ENCODE data around the gene TMEM14A.

Gene TMEM14A

GRCh38 chr6:52718550-52718949 is 47.6 kb downstream of the TMEM14A start:
- no peak for DNase-seq (ENCODE audit: low spot score)
- no peak for TF ChIP-seq CTCF (IDR thresholded peaks at IDR 0.05; ENCODE audit: extremely low read depth, missing control alignments)

GRCh38 chr6:52720321-52720720 is 49.4 kb downstream of the TMEM14A start:
- DNase-seq (ENCODE audit: low spot score) = no peak
- TF ChIP-seq CTCF (IDR thresholded peaks at IDR 0.05; ENCODE audit: extremely low read depth, missing control alignments) = no peak

GRCh38 chr6:52724042-52724405 is 53.1 kb downstream of the TMEM14A start:
- DNase-seq (ENCODE audit: low spot score) = no peak
- no peak for TF ChIP-seq CTCF (IDR thresholded peaks at IDR 0.05; ENCODE audit: extremely low read depth, missing control alignments)

- TF ChIP-seq CTCF (IDR thresholded peaks at IDR 0.05; ENCODE audit: extremely low read depth, missing control alignments) = peak; percentile 73
- DNase-seq (ENCODE audit: low spot score) = peak; percentile 80
These were observed 53.7 kb downstream of the TMEM14A start for GRCh38 chr6:52724406-52725121.

GRCh38 chr6:52725143-52725534 is 54.2 kb downstream of the TMEM14A start:
- DNase-seq (ENCODE audit: low spot score) = no peak
- no peak for TF ChIP-seq CTCF (IDR thresholded peaks at IDR 0.05; ENCODE audit: extremely low read depth, missing control alignments)

GRCh38 chr6:52725535-52726192 is 54.8 kb downstream of the TMEM14A start:
- no peak for TF ChIP-seq CTCF (IDR thresholded peaks at IDR 0.05; ENCODE audit: extremely low read depth, missing control alignments)
- no peak for DNase-seq (ENCODE audit: low spot score)

GRCh38 chr6:52726193-52726542 is 55.3 kb downstream of the TMEM14A start:
- TF ChIP-seq CTCF (IDR thresholded peaks at IDR 0.05; ENCODE audit: extremely low read depth, missing control alignments) = no peak
- DNase-seq (ENCODE audit: low spot score) = no peak

All from GM20000 (cell line).